HG03432 (cell line): Measurements from ENCODE around the gene EDIL3.

Source experiments
- ATAC-seq: cut with Tn5 transposase; IDR thresholded peaks from one replicate; pipeline ENCODE4 v1.9.1; 2021; ENCODE audit warnings: mild to moderate bottlenecking, moderate library complexity; ENCODE audit not compliant: unreplicated experiment

The EDIL3 gene

GRCh38 chr5:83973925-83974815 is 410.5 kb downstream of the EDIL3 start:
- no peak for ATAC-seq

GRCh38 chr5:83972909-83973308 is 411.8 kb downstream of the EDIL3 start:
- ATAC-seq, result no peak

DNA sequence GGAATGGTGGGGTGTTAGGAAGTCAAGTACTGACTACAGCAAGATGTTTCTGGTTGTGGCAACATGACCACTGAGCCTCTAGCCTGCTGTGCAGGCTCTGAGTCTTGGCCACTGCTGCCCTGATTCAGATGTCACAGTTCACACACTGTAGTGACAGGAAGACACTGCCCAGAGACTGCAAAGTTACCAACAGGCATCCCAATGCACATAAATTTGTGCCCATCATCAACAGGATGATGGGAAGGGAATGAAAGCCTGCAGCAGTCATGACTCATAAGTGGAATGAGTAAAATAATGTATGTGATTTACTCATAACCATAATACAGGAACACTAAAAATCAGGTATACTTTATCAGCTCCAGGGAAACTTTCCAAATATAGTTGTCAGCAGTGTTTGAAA is 412.4 kb downstream of the EDIL3 start:
- no peak for ATAC-seq

- ATAC-seq, result no peak
Measured at GRCh38 chr5:83967417-83967816, 417.3 kb downstream of the EDIL3 start.

DNA sequence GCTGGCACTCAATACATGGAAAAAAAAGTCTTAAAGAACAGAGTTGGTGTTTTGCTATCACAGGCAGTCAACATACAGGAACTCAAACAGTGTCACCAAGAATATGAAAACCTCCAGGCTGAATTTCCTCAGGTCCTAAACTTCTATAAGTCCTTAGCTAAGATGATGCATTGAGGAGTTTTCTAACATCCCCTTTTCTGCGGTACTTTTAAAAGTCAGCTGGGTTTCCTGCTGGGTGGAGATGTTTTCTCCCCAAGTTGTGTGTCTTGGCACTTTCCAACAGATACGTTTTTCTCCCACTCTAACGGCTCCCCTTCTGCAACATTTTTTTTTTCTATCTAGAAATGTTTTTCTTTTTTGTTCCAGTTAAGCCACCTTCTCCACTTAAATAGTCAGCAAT is 419.2 kb downstream of the EDIL3 start:
- ATAC-seq, result no peak

GRCh38 chr5:83964271-83964670 is 420.4 kb downstream of the EDIL3 start:
- no peak for ATAC-seq

GRCh38 chr5:83957188-83957587 is 427.5 kb downstream of the EDIL3 start:
- ATAC-seq, result no peak

DNA sequence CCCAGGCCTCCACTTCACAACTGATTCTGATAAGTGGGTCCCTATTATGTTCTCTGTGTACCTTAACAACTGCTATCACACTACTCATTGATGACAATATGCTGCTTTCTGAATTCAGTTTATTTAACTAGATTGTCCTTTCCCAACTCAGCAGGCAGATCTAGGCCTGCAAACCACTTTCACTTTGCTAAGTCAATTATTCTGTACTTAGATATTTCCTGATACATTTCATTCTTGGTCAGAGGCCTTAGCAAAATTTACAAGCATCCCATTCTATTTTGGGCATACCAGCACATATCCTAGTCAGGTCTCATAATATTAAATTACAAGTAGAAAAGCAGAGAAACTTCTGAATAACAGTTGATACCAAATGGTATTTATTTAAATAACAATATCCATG is 428.3 kb downstream of the EDIL3 start:
- ATAC-seq, result no peak

- ATAC-seq, result no peak
Measured at GRCh38 chr5:83955916-83956315, 428.8 kb downstream of the EDIL3 start.

DNA sequence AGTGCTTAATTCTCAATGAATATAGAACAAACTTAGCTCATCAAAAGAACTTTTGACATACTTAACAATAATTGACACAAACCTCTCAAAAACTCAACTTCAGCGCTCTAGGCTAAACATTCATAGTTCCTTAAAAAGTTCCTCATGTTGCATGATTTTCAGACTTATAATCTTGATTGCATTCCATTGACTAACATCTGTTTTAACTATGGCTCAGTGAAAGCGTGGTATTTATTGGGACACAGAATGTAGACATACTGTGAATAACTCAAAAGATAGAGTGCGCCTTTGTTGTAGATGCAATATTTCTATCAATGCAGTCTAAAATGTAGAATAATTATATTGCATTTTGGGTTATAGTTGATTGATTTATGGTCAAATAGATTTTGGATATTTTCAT is 436.9 kb downstream of the EDIL3 start:
- no peak for ATAC-seq

- no peak for ATAC-seq
Measured at GRCh38 chr5:83946516-83946915, 438.2 kb downstream of the EDIL3 start.

DNA sequence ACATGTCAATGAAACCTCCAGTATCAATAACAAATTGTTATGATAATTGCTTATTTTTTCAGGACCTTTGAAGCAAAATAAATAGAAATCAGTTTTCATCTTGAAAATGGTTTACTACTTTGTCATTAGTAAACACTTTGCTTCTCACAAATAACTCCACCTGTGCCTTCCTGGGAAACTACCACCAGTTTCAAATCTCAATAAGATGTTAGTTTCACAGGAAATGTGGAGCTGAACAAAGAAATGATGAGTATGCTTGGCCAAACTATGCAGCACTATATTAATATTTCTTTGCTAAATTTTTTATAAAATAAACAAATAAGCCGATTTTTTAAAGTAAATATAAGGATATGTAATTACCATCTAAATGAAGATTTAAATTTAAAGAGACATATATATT is 442.5 kb downstream of the EDIL3 start:
- ATAC-seq, result no peak

DNA sequence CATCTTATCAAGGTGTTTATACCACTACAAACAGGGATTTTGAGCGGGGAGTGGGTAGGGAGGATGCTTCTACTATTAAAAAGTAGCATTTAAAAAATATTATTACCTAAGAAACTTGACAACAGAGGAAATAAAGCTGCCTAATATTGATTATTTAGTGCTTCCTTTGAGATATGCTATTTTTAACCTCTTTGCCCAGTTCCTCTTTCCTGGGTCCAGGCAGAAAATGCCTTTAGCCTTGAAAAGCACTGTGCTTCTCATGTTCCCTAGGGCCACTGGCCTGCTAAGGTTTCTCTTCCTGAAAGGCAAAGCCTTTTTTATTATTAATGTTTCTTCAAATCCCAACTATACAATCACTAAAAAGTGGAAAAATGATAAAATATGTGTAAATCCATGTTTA is 446.8 kb downstream of the EDIL3 start:
- ATAC-seq, result no peak

GRCh38 chr5:83931969-83932368 is 452.7 kb downstream of the EDIL3 start:
- no peak for ATAC-seq

DNA sequence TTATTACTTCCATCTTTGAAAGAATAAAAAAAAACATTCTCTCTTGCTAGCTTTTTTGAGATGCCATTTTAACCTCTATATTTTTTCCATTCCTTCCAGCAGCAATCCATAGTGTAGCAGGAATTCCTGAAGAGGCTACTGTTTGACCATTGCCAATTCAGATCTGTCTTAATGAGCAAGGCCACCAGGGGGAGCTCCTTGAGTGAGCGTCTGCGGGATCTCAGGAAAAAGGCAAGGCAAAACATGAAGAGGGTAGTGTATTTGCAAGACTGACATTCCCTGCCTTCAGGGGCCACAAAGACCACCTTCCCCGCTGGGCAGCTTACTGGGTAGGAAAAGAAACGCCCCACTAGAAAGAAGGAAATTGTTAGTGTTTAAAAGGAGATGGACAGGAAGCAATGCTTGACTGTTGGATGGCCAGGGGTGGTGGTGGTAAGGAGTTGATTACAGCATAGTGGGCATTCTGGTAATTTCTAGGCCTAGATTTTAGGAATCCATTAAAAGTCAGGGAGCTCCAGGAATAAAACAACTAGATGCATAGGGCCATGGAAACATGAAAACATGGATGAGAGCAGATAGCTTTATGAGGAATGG is 457.4 kb downstream of the EDIL3 start:
- ATAC-seq, result no peak

- ATAC-seq, result no peak
Measured at GRCh38 chr5:83925955-83926337, 458.7 kb downstream of the EDIL3 start.

GRCh38 chr5:83925321-83925954 is 459.2 kb downstream of the EDIL3 start:
- no peak for ATAC-seq

- ATAC-seq, result no peak
Measured at GRCh38 chr5:83924891-83925290, 459.8 kb downstream of the EDIL3 start.

GRCh38 chr5:83924171-83924570 is 460.5 kb downstream of the EDIL3 start:
- no peak for ATAC-seq

- ATAC-seq, result no peak
Measured at GRCh38 chr5:83922699-83923098, 462.0 kb downstream of the EDIL3 start.

- ATAC-seq, result no peak
Measured at GRCh38 chr5:83921666-83922193, 462.9 kb downstream of the EDIL3 start.
